KMS-11 (cell line): Measurements from ENCODE around the gene ZFYVE28.

Experiments
- H2AFZ ChIP-seq: fragments of 200-600 bp; sonication (generic); 2 replicates; pipeline ENCODE4 v1.6.1; 2016; ENCODE audit warnings: antibody characterized with exemption, mixed run types, low read depth
- H3K27ac ChIP-seq: fragments of 200-600 bp; sonication (generic); 2 replicates; pipeline ENCODE4 v1.6.1; 2016; ENCODE audit warnings: mild to moderate bottlenecking, mixed run types
- H3K27me3 ChIP-seq: fragments of 200-600 bp; sonication (generic); 2 replicates; pipeline ENCODE4 v1.6.1; 2017; ENCODE audit warnings: mild to moderate bottlenecking, low read depth, mixed run types, moderate library complexity; ENCODE audit not compliant: insufficient read depth
- H3K36me3 ChIP-seq: fragments of 200-600 bp; sonication (generic); 2 replicates; pipeline ENCODE4 v1.6.1; 2017; ENCODE audit warnings: mild to moderate bottlenecking, mixed run types; ENCODE audit not compliant: insufficient read depth
- H3K4me1 ChIP-seq: fragments of 200-600 bp; sonication (generic); 2 replicates; pipeline ENCODE4 v1.6.1; 2016; ENCODE audit warnings: mild to moderate bottlenecking, low read depth, mixed run types; ENCODE audit not compliant: poor library complexity, severe bottlenecking
- H3K4me2 ChIP-seq: fragments of 200-600 bp; sonication (generic); 2 replicates; pipeline ENCODE4 v1.7.0; 2016; ENCODE audit warnings: mild to moderate bottlenecking, mixed run types
- H3K4me3 ChIP-seq: fragments of 200-600 bp; sonication (generic); IDR thresholded peaks from 2 replicates; pipeline ENCODE4 v1.6.1; 2017; ENCODE audit warnings: low read depth, low read length, mixed read lengths; ENCODE audit not compliant: insufficient read depth
- H3K79me2 ChIP-seq: fragments of 200-600 bp; sonication (generic); 2 replicates; pipeline ENCODE4 v1.6.1; 2016; ENCODE audit warnings: low read depth, mixed run types; ENCODE audit not compliant: insufficient read depth
- H3K9ac ChIP-seq: fragments of 200-600 bp; sonication (generic); 2 replicates; pipeline ENCODE4 v1.6.1; 2016; ENCODE audit warnings: mild to moderate bottlenecking, mixed run types
- H4K20me1 ChIP-seq: fragments of 200-600 bp; sonication (generic); 2 replicates; pipeline ENCODE4 v1.6.1; 2016; ENCODE audit warnings: mild to moderate bottlenecking, mixed run types; ENCODE audit not compliant: insufficient read depth
- TF ChIP-seq, protein P1 (sequence below): fragments of 200-600 bp; sonication (generic); conservative IDR thresholded peaks from 2 replicates; pipeline ENCODE4 v1.6.1; 2017; ENCODE audit warnings: low read depth, mild to moderate bottlenecking, antibody characterized with exemption, low read length, moderate library complexity, mixed read lengths

The ZFYVE28 gene

GRCh38 chr4:2335729-2336101, 82.7 kb downstream of the ZFYVE28 start:
- Histone ChIP-seq H3K27ac (no peak overlapping the region), H3K4me1 (no peaks in the 10 kb centered on the region), H3K9ac (no peak overlapping the region), H3K36me3 (no peaks in the 10 kb centered on the region), H3K79me2 (no peaks in the 10 kb centered on the region), H3K4me3 (no peak overlapping the region), H4K20me1 (no peaks in the 10 kb centered on the region), H3K4me2 (no peak overlapping the region), H3K27me3 (no peaks in the 10 kb centered on the region), H2AFZ (no peak overlapping the region)
- TF ChIP-seq, protein P1, sequence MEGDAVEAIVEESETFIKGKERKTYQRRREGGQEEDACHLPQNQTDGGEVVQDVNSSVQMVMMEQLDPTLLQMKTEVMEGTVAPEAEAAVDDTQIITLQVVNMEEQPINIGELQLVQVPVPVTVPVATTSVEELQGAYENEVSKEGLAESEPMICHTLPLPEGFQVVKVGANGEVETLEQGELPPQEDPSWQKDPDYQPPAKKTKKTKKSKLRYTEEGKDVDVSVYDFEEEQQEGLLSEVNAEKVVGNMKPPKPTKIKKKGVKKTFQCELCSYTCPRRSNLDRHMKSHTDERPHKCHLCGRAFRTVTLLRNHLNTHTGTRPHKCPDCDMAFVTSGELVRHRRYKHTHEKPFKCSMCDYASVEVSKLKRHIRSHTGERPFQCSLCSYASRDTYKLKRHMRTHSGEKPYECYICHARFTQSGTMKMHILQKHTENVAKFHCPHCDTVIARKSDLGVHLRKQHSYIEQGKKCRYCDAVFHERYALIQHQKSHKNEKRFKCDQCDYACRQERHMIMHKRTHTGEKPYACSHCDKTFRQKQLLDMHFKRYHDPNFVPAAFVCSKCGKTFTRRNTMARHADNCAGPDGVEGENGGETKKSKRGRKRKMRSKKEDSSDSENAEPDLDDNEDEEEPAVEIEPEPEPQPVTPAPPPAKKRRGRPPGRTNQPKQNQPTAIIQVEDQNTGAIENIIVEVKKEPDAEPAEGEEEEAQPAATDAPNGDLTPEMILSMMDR = no peak

DNA sequence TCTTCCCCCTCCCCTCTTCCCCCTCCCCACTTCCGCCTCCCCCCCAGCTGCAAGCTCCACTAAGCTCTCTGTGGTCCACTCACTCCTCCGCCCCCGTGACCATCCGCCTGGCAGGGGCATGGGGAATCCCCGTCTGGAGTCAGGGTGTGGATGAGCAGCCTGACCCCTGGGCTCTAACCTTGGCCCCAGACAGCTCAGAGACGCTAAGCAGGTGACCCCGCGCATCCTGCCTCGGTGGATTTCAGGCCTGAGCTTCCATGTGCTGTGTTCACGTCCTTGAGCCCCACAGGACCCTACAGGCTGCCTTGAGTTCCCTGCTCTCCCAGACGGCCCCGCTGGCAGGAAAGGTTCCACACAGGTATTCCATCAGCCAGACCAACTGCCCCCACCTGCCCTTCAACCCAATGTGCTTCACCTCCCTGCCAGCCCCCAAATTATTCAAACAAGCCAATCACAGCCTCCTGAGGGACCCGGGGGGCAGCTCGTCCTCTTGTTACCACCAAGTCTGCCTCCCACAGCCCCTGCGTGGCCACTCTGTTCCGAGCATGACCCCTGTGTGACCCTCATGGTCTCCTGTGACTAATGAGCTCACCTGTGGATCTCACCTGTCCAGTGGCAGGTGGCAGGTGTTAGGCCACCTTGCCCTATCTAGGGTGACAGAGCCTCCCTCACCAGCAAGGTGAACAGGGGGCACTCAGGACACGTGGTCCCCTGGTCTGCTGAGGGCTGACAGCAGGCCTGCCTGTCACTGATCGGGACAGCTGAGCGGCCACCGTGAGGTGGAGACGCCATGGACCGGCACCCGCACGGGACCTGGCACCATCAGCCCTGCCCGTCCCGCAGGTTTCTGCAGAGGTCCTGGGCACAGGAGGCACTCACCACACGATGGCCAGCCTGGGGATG, 83.4 kb downstream of the ZFYVE28 start:
- Histone ChIP-seq H3K36me3 (no peaks in the 10 kb centered on the region), H3K27me3 (no peaks in the 10 kb centered on the region), H2AFZ (no peak overlapping the region), H3K9ac (no peak overlapping the region), H4K20me1 (no peaks in the 10 kb centered on the region), H3K4me3 (no peak overlapping the region), H3K4me1 (no peaks in the 10 kb centered on the region), H3K79me2 (no peaks in the 10 kb centered on the region), H3K27ac (no peak overlapping the region), H3K4me2 (no peak overlapping the region)
- TF ChIP-seq, protein P1 = no peak

DNA sequence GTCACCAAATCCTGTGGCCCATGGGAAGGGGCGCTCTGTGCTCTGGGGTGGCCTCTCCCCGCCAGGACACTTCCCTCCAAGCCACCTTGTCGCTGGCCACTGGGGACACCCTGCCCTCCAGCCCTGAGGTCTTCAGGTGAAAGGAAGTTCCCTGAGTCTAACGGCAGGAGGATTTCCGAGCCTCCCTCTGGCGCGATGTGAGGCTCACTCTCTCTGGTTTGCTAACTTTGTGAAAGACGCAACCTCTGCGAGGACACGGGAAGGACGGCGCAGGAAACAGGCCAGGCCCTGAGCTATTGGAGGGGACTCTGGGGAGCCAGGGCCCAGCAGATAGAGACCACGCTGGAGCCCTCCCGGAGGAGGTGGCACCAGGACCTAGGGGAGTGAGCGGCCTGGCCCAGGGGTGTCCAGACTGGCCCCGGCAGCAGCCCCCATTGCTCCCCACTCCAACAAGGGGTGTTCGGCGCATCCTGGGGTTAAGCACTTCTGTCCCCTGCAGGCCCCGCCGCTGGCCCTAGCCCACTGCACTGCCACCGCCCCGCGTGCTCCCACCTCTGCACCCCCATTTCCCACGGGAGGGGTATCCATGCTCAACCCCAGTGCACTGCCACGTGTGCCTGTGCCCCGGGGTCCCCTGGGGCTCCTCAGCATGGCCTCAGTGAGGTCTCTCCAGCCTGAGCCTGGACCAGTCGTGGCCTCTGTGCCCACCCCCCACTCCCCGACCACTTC, 84.4 kb downstream of the ZFYVE28 start:
- Histone ChIP-seq H3K4me1 (no peaks in the 10 kb centered on the region), H3K27me3 (no peaks in the 10 kb centered on the region), H3K79me2 (no peaks in the 10 kb centered on the region), H4K20me1 (no peaks in the 10 kb centered on the region), H2AFZ (no peak overlapping the region), H3K9ac (no peak overlapping the region), H3K36me3 (no peaks in the 10 kb centered on the region), H3K4me3 (no peak overlapping the region), H3K4me2 (no peak overlapping the region), H3K27ac (no peak overlapping the region)
- TF ChIP-seq, protein P1 = no peak

- Histone ChIP-seq H3K27ac (no peak overlapping the region), H3K4me2 (no peak overlapping the region), H3K4me3 (no peak overlapping the region), H3K79me2 (no peaks in the 10 kb centered on the region), H2AFZ (no peak overlapping the region), H4K20me1 (no peaks in the 10 kb centered on the region), H3K36me3 (no peaks in the 10 kb centered on the region), H3K27me3 (no peaks in the 10 kb centered on the region), H3K4me1 (no peaks in the 10 kb centered on the region), H3K9ac (no peak overlapping the region)
- TF ChIP-seq, protein P1 = no peak
Observed at GRCh38 chr4:2333356-2333841, 85.0 kb downstream of the ZFYVE28 start.
